ENCODE measurements around the gene DST.

- TF ChIP-seq CTCF (IDR thresholded peaks at IDR 0.05; ENCODE audit: low read length) (no peak), EZH2phosphoT487 (IDR thresholded peaks at IDR 0.05; ENCODE audit: low read length) (no peak)
These were observed 145.4 kb downstream of the DST start for GRCh38 chr6:56497240-56497639.
